Stimulated activated naive B cell treated with anti-CD40 and anti-IgM and Interleukin-4, amounts not matched to agents 10 μg/mL and 1 μg/mL and 100 μg/mL, for 72 hours (primary cell): ENCODE measurements around the gene MYL12B.
"Not testable (repeated sequence)": the region's sequence is repeated elsewhere in the genome, so short reads cannot be mapped to it uniquely, and the experiment has no call there.

ENCODE experiments used
- ATAC-seq, 2 donors: fragments of 150-1000 bp; cut with Tn5 transposase; replicated peaks; 2 replicates each; pipeline ENCODE4 v1.10.0; 2021; ENCODE audit warnings: moderate library complexity in 1 of 2
- DNase-seq: peaks from one replicate; pipeline ENCODE4 v3.0.0; 2021
- H3K27ac Mint-ChIP-seq: one replicate; pipeline ENCODE4 v1.8.0; 2022; ENCODE audit warnings: mild to moderate bottlenecking, mixed read lengths
- H3K27me3 Mint-ChIP-seq, 2 donors: one replicate each; pipeline ENCODE4 v1.8.0; 2022; ENCODE audit warnings: mixed read lengths in 2 of 2
- H3K36me3 Mint-ChIP-seq, 2 donors: one replicate each; pipeline ENCODE4 v1.8.0; 2022; ENCODE audit warnings: mixed read lengths in 2 of 2, mild to moderate bottlenecking in 1 of 2
- H3K4me1 Mint-ChIP-seq, 2 donors: one replicate each; pipeline ENCODE4 v1.8.0; 2022; ENCODE audit warnings: mixed read lengths in 2 of 2, mild to moderate bottlenecking in 1 of 2
- H3K4me3 Mint-ChIP-seq, 2 donors: one replicate each; pipeline ENCODE4 v1.8.0; 2022; ENCODE audit warnings: mild to moderate bottlenecking in 2 of 2, mixed read lengths in 2 of 2, moderate library complexity in 1 of 2
- H3K9me3 Mint-ChIP-seq, 2 donors: one replicate each; pipeline ENCODE4 v1.8.0; 2022; ENCODE audit warnings: mixed read lengths in 2 of 2, mild to moderate bottlenecking in 1 of 2

MYL12B gene

GRCh38 chr18:3263132-3263700, 1.3 kb downstream of the MYL12B start:
- no peaks in the 10 kb centered on the region for H3K9me3 Mint-ChIP-seq
- peak overlapping the region; percentile 88 to 94 for H3K4me3 Mint-ChIP-seq
- H3K36me3 Mint-ChIP-seq: peaks cover 6 to 18% of the 10 kb centered on the region in 2 donors
- H3K27me3 Mint-ChIP-seq: no peaks in the 10 kb centered on the region
- peaks cover 53 to 76% of the 10 kb centered on the region in 2 donors for H3K4me1 Mint-ChIP-seq
- DNase-seq: no peak
- no peak for ATAC-seq
- peak overlapping the region; percentile 81 for H3K27ac Mint-ChIP-seq

- no peaks in the 10 kb centered on the region for H3K27me3 Mint-ChIP-seq
- H3K4me3 Mint-ChIP-seq: no peak overlapping the region
- peaks cover 3 to 18% of the 10 kb centered on the region in 2 donors for H3K36me3 Mint-ChIP-seq
- H3K4me1 Mint-ChIP-seq: peaks cover 58 to 81% of the 10 kb centered on the region in 2 donors
- ATAC-seq: no peak
- H3K9me3 Mint-ChIP-seq: no peaks in the 10 kb centered on the region
- H3K27ac Mint-ChIP-seq: no peak overlapping the region
- no peak for DNase-seq
These were observed 2.4 kb downstream of the MYL12B start for GRCh38 chr18:3264362-3264761.

GRCh38 chr18:3265564-3266033, 3.7 kb downstream of the MYL12B start:
- H3K27me3 Mint-ChIP-seq: no peaks in the 10 kb centered on the region
- H3K4me1 Mint-ChIP-seq: peaks cover 61 to 81% of the 10 kb centered on the region in 2 donors
- no peak for DNase-seq
- peaks cover 0 to 19% of the 10 kb centered on the region in 2 donors for H3K36me3 Mint-ChIP-seq
- H3K4me3 Mint-ChIP-seq: peak overlapping the region in 1 of 2 donors; percentile 8
- no peak for ATAC-seq
- no peaks in the 10 kb centered on the region for H3K9me3 Mint-ChIP-seq
- H3K27ac Mint-ChIP-seq: no peak overlapping the region

- no peaks in the 10 kb centered on the region for H3K9me3 Mint-ChIP-seq
- H3K4me3 Mint-ChIP-seq: peak overlapping the region in 1 of 2 donors; percentile 40
- H3K36me3 Mint-ChIP-seq: peaks cover 0 to 19% of the 10 kb centered on the region in 2 donors
- peaks cover 60 to 82% of the 10 kb centered on the region in 2 donors for H3K4me1 Mint-ChIP-seq
- no peaks in the 10 kb centered on the region for H3K27me3 Mint-ChIP-seq
- H3K27ac Mint-ChIP-seq: peak overlapping the region; percentile 72
- no peak for DNase-seq
- ATAC-seq: no peak
These were observed 4.2 kb downstream of the MYL12B start for GRCh38 chr18:3266062-3266608.

GRCh38 chr18:3268306-3268705, 6.4 kb downstream of the MYL12B start:
- Mint-ChIP-seq H3K27ac (no peak overlapping the region), H3K4me3 (no peak overlapping the region), H3K4me1 (peaks cover 58 to 91% of the 10 kb centered on the region in 2 donors), H3K27me3 (no peaks in the 10 kb centered on the region), H3K9me3 (no peaks in the 10 kb centered on the region), H3K36me3 (peaks cover 4 to 20% of the 10 kb centered on the region in 2 donors)
- DNase-seq: no peak
- no peak for ATAC-seq

- H3K4me1 Mint-ChIP-seq: peaks cover 49 to 82% of the 10 kb centered on the region in 2 donors
- no peaks in the 10 kb centered on the region for H3K9me3 Mint-ChIP-seq
- peaks cover 10 to 26% of the 10 kb centered on the region in 2 donors for H3K36me3 Mint-ChIP-seq
- no peak for ATAC-seq
- DNase-seq: no peak
- no peaks in the 10 kb centered on the region for H3K27me3 Mint-ChIP-seq
- peak overlapping the region in 1 of 2 donors; percentile 2 for H3K4me3 Mint-ChIP-seq
- H3K27ac Mint-ChIP-seq: peak overlapping the region; percentile 25
These were observed 7.4 kb downstream of the MYL12B start for GRCh38 chr18:3269241-3269913.

- Mint-ChIP-seq H3K36me3 (peaks cover 12 to 26% of the 10 kb centered on the region in 2 donors), H3K27ac (no peak overlapping the region), H3K27me3 (no peaks in the 10 kb centered on the region), H3K9me3 (no peaks in the 10 kb centered on the region), H3K4me3 (no peak overlapping the region), H3K4me1 (peaks cover 45 to 76% of the 10 kb centered on the region in 2 donors)
- ATAC-seq (no peak), DNase-seq (no peak)
These were observed 8.0 kb downstream of the MYL12B start for GRCh38 chr18:3269914-3270299.

GRCh38 chr18:3273042-3273441, 11.1 kb downstream of the MYL12B start:
- no peaks in the 10 kb centered on the region for H3K9me3 Mint-ChIP-seq
- H3K27me3 Mint-ChIP-seq: no peaks in the 10 kb centered on the region
- peak overlapping the region; percentile 72 for H3K27ac Mint-ChIP-seq
- H3K4me3 Mint-ChIP-seq: no peak overlapping the region
- H3K4me1 Mint-ChIP-seq: peaks cover 33 to 57% of the 10 kb centered on the region in 2 donors
- DNase-seq (no peak), ATAC-seq (peak in 1 of 2 donors; percentile 61)
- peaks cover 19 to 35% of the 10 kb centered on the region in 2 donors for H3K36me3 Mint-ChIP-seq

GRCh38 chr18:3277643-3278213, 15.8 kb downstream of the MYL12B start:
- ATAC-seq: peak; percentile 38 to 49
- Mint-ChIP-seq H3K36me3 (peaks cover 22 to 41% of the 10 kb centered on the region in 2 donors), H3K4me3 (peak overlapping the region in 1 of 2 donors; percentile 1), H3K27ac (peak overlapping the region; percentile 52), H3K4me1 (peaks cover 20 to 40% of the 10 kb centered on the region in 2 donors)
- DNase-seq, H3K27me3 Mint-ChIP-seq, H3K9me3 Mint-ChIP-seq: not testable (repeated sequence)

GRCh38 chr18:3279201-3280185, 17.6 kb downstream of the MYL12B start:
- Mint-ChIP-seq H3K9me3 (no peaks in the 10 kb centered on the region), H3K36me3 (peaks cover 11 to 29% of the 10 kb centered on the region in 2 donors), H3K27ac (peak overlapping the region; percentile 75), H3K27me3 (no peaks in the 10 kb centered on the region), H3K4me3 (peak overlapping the region; percentile 57 to 65), H3K4me1 (peaks cover 20 to 32% of the 10 kb centered on the region in 2 donors)
- no peak for DNase-seq
- peak; percentile 90 for ATAC-seq

GRCh38 chr18:3281456-3282400, 19.8 kb downstream of the MYL12B start:
- Mint-ChIP-seq H3K4me1 (peaks cover 25 to 40% of the 10 kb centered on the region in 2 donors), H3K27me3 (no peaks in the 10 kb centered on the region), H3K36me3 (peaks cover 13 to 31% of the 10 kb centered on the region in 2 donors), H3K4me3 (no peak overlapping the region), H3K27ac (peak overlapping the region; percentile 76), H3K9me3 (peaks cover 10 to 14% of the 10 kb centered on the region in 2 donors)
- no peak for DNase-seq
- peak; percentile 63 to 71 for ATAC-seq

- H3K36me3 Mint-ChIP-seq: peaks cover 8 to 22% of the 10 kb centered on the region in 2 donors
- H3K9me3 Mint-ChIP-seq: peaks cover 14% of the 10 kb centered on the region in 2 donors
- DNase-seq (no peak), ATAC-seq (no peak)
- H3K4me1 Mint-ChIP-seq: peaks cover 19 to 30% of the 10 kb centered on the region in 2 donors
- no peaks in the 10 kb centered on the region for H3K27me3 Mint-ChIP-seq
- H3K27ac Mint-ChIP-seq: no peak overlapping the region
- no peak overlapping the region for H3K4me3 Mint-ChIP-seq
These were observed 21.4 kb downstream of the MYL12B start for GRCh38 chr18:3283253-3283863.
